GM18499 (cell line): ENCODE results near the gene RASEF.

Source experiments
- ATAC-seq: cut with Tn5 transposase; IDR thresholded peaks from one replicate; pipeline ENCODE4 v1.9.1; 2021; ENCODE audit warnings: moderate number of reproducible peaks; ENCODE audit not compliant: insufficient read depth, unreplicated experiment

RASEF gene

DNA sequence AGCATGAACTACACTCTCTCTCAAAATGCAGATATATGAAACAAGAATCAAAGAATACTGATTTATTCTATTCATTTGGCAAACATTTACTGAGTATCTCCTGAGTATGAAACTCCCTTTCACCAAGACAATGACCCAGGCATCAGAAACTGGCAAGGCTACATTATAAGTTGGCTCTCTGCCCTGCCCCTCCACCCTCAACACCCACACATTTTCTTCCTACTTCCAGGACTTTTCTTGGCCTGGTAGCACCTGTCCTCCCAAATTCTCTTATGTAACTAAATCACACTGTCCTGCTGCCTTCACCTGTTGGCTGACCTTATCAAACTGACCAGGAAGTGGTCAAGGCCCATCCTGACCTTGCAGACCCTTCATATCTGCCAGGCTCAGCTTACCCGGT, 3.5 kb downstream of the RASEF start:
- ATAC-seq = no peak

GRCh38 chr9:83056911-83057310, 6.0 kb downstream of the RASEF start:
- no peak for ATAC-seq

DNA sequence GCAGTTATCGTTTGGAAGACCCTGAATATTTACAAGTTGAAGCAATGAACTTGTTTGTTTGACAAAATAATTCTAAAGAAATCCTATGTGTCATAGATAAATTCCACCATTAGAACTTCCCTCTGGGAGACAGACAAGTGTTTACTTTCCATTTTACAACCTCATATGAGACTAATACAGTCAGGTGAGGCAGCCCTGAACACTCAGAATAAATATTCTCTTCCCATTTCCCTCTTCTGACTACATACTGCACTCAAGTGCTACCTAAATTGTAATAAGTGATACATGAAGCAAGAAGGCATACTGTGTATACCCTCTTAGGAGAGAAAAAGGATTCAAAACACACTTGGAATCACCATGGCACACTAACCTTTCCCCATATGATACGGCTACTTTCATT, 6.8 kb downstream of the RASEF start:
- ATAC-seq = no peak

GRCh38 chr9:83047839-83048775, 14.8 kb downstream of the RASEF start:
- ATAC-seq = no peak

- ATAC-seq = no peak
These were observed 19.3 kb downstream of the RASEF start for GRCh38 chr9:83043597-83043996.

DNA sequence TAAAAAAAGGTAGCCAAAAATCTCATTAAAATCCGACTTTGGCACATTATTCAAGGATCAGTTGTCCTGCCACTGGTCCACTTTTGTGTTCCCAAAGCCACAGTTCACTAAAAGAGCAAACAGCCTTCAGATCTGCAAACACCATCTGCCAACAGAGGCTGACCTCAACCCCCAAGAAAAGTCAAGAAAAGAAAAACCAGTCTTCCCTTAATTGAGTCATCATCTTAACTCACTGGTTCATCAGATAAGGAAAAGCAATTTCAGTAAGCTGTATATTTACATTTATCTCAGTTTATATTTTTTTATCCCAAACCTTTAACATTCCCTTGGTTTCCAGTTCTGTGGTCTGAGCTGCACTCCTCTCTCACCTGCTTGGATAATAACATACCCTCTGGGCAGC, 21.2 kb downstream of the RASEF start:
- no peak for ATAC-seq

- ATAC-seq = no peak
These were observed 23.6 kb downstream of the RASEF start for GRCh38 chr9:83039303-83039702.

DNA sequence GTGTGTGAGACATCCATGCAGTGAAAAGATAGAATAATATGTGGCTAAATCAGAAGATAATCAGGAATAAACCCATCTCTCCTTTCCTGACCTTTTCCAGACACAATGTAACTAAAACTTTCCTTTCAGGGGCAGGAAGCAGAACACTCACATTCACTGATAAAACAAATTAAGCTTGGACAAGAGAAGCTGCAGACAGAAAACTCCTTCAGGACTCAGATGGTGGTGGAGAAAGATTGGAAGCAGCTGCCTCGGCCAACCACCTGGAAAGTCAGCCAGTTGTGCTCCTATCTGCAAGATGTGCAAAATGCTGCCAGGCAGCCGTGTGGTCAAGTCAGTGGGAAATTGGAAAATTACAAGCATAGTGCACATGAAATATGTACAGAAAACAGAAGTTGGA, 26.9 kb downstream of the RASEF start:
- no peak for ATAC-seq

- ATAC-seq = no peak
These were observed 27.8 kb downstream of the RASEF start for GRCh38 chr9:83035143-83035542.

- no peak for ATAC-seq
These were observed 28.4 kb downstream of the RASEF start for GRCh38 chr9:83034587-83034986.

GRCh38 chr9:83034026-83034425, 28.9 kb downstream of the RASEF start:
- no peak for ATAC-seq

- no peak for ATAC-seq
These were observed 30.8 kb downstream of the RASEF start for GRCh38 chr9:83032065-83032625.

DNA sequence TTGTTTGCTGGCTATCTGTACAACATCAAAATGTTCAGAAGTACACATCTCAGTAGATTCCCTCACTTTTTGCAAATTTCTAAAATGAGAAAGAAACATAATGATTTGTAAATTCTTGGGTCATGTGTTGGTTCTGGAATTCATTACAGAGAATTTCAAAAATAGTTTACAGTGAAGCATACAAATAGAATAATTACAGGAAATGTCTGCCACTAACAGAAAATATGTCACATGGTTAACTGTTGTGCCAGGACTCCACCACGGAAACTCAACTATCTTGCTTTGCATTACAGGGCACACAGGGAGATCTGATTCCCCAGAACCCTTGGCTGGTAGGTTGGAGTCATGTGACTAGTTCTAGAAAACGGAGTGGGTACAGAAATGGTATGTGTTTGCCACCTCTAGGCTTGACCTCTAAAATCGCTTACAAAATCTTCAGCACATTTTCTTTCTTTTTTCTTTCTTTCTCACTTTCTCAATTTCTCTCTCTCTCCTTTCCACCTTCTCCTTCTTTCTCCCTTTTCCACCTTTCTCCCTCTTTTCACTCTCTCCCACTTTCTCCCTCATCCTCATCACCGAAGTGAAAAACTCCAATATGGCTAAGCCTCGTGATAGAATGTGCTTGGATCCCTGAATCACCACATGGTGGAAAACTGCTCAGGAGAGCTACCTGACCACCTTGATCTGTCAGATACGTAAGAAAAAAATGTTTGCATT, 32.4 kb downstream of the RASEF start:
- no peak for ATAC-seq

GRCh38 chr9:83029531-83030137, 33.3 kb downstream of the RASEF start:
- ATAC-seq = no peak

DNA sequence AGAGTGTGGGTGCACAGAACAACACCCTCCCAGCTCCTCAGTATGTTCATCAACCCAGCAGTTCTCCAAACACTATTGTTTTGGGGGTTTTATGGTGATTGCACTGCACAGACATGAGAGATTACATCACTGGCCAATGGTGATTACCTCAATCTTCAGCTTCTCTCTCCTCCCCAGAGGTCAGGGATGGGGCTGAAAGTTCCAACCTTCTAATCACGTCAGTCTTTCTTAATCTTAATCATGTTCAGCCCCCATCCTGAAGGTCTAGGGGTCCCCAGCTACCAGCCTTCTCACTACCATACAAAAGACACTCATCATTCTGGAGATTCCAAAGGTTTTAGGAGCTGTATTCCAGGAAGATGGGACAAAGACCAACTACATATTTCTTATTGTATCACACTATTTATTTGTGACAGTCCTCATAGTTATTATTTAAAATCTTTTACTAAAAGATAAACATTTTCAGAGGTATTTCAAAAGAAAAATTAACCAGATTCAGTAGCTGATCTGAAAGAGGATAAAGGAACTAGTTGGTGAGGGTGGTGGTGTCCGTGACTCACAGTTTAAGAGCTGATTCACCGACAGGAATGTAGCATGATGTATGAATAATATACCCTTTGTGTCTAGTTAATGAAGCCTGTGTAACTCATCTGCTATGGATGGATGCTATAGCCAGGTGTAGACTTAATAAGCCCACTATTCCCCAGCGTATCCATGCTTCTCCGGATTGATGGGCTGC, 35.6 kb downstream of the RASEF start:
- ATAC-seq = no peak

DNA sequence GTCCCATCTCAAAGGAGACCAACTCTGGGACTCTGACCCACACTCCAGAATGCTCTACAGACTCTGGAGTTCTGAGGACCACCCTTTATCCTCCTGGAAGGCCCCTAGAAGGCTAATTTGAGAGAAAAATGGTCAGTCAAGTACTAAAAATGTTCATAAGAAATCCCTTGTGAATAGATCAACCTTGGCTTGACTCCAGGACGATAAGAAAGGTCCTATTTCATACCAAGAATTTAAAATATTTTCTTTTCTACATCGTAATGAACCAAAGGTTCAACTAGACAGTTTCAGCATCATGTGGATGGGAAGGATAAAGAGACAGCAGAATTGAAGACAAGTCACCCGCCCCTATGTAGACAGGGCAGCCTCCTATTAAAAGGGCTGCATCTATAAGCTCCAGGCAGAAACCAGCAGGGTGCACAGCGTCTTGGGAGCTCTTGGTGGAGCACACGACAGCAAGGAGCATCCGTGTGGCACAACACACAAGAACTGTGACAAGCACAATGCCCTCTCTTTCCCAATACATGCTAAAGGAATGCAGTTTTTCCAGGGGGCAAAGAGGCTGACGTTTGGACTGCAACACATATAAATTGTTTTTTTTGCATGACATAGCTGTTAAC, 38.3 kb downstream of the RASEF start:
- ATAC-seq = no peak

DNA sequence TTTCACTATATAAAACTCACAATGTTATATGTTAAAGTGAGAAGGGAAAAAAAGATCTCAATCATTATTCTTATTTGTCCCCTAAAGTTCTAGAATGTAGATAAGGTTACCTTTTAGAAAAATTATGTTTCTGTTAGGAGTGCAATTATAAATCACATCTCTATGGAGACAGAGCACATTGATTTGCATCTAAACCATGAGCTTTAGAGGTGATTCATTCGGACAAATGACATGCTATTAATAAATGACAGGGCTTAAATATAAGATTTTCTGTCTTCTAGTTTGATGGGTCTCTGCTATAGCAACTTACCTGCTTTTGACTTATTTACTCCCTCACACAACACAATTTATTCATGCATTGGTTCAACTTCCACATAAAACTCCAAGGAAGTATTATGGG, 39.8 kb downstream of the RASEF start:
- no peak for ATAC-seq

DNA sequence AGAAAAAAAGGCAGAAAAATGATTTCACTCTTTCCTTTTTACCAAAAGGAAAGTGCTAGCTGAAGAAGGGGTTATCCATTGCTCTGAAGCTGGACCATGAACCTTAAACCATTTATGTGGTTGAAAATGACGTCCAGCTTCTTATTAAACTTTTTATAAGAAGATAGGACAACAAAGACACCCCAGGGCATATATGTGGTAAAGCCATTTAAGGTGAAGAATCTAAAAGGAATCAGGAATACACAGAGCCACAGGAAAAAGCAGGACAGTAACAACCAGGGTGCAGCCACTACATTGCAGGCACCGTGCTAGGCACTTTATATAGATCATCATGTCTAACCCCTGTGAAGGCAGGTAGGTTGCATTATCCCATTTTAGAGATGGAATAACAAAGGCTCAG, 42.1 kb downstream of the RASEF start:
- ATAC-seq = no peak

- no peak for ATAC-seq
These were observed 42.6 kb downstream of the RASEF start for GRCh38 chr9:83020327-83020726.

GRCh38 chr9:83019246-83019645, 43.7 kb downstream of the RASEF start:
- ATAC-seq = no peak
